Measurements from ENCODE around the gene TMEM259.
"Not testable (repeated sequence)": the region's sequence is repeated elsewhere in the genome, so short reads cannot be mapped to it uniquely, and the experiment has no call there.

The TMEM259 gene

GRCh38 chr19:1038978-1039645 lies 18.2 kb upstream of the TMEM259 start:
- DNase-seq = no peak

GRCh38 chr19:1037621-1038064 lies 16.7 kb upstream of the TMEM259 start:
- DNase-seq = no peak

DNA sequence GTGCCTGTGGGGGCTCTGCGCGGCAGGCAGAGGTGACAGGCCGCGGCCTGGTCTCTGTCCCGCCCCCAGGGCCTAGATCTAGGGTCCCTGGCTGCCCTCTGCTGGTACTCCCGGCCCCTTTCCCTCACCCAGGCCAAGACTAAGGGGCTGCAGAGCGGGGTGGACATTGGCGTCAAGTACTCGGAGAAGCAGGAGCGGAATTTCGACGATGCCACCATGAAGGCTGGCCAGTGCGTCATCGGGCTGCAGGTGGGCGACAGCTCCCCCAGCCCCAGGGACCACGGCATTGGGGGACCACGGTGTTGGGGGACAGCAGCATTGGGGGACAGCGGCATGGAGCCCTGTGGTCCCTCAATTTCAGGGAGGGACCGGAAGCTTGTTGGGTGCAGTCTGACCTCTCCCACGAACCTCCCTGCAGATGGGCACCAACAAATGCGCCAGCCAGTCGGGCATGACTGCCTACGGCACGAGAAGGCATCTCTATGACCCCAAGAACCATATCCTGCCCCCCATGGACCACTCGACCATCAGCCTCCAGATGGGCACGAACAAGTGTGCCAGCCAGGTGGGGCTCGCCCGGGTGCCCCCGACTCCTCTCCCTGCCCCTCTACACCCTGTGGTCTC lies 15.2 kb upstream of the TMEM259 start:
- no peak for DNase-seq

DNA sequence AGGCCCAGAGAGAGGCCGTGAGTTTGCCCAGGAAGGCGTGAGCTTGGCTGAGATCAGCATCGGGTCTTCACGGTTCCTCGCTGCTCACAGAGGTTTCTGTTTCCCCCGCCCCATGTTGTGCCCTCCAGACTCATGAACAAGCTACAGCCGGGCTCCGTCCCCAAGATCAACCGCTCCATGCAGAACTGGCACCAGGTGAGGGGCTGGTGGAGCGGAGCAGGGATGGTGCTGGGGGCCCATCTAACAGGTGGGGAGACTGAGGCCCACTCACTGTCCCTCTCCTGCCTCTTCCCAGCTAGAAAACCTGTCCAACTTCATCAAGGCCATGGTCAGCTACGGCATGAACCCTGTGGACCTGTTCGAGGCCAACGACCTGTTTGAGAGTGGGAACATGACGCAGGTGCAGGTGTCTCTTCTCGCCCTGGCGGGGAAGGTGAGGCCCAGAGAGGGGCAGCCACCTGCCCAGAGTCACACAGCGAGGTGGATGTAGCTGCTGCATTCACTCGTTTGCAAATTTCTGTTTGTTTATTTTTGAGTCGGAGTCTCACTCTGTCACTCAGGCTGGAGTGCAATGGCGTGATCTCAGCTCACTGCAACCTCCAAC lies 11.4 kb upstream of the TMEM259 start:
- DNase-seq = no peak

GRCh38 chr19:1028062-1028926 lies 7.4 kb upstream of the TMEM259 start:
- peak; percentile 22 for DNase-seq

DNA sequence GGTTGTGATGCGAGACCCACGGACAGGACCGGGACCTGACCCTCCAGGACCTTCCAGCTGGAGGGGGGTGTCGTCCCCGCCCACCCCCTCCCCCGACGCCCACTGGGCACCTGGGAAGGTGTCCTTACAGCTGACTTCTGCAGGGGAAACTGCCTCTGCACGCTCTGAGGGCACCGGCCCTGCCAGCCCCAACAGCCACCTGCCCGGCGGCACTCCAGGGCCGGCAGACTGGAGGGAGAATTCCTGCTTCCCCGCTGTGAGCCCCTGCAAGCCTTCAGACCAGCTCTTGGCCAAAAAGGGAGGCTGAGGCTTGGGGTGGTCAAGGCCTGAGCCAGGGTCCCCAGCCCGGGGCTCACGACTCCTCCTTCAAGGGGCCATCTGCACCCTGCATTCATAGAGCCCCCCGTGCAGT lies 6.7 kb upstream of the TMEM259 start:
- DNase-seq = no peak

DNA sequence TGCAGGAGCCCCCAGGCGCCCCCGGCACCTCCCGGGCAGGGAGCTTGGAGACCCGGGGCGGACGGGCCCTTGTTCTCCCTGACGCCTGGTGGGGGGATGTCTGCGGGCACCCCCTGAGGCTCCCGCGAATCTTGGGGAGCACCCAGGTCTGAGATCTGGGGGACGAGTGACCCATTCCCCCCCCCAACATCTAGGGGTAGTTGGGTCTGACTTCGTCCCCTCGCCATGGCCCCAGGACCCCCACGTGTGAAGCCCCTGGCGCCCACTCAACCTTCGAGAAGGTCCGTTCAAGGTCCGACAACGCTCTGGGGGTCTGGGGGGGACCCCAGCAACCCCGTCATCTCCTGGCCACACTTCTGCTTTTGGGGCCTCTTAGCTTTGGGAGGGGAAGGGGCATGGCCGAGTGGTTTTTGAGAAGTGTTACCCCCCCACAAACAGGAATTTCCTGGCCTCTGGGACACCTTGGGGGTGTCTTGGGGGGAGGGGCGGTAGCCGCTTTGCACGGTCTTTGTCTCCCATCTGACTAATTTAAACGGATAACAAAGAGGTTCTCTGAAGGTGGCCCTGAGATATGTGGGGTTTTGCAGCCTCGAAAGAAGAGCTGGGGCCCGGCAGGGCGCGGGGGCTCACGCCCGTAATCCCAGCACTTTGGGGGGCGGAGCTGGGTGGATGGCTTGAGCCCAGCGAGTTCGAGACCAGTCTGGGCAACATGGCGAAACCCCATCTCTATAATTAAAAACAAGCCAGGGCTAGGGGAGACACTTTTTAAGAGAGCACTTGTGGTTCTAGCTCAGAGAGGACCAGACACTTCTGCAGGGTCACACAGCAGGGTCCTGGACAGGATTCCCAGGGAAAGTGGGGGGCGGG lies 6.1 kb upstream of the TMEM259 start:
- DNase-seq = peak; percentile 17

GRCh38 chr19:1025960-1026782 lies 5.2 kb upstream of the TMEM259 start, which contains the start of gene CNN2:
Gene CNN2 (plus strand): TSS chr19:1026608. CDS start chr19:1026662, 54 bp downstream.
- no peak for DNase-seq

GRCh38 chr19:1025080-1025479 lies 4.2 kb upstream of the TMEM259 start:
- not testable (repeated sequence) for DNase-seq

DNA sequence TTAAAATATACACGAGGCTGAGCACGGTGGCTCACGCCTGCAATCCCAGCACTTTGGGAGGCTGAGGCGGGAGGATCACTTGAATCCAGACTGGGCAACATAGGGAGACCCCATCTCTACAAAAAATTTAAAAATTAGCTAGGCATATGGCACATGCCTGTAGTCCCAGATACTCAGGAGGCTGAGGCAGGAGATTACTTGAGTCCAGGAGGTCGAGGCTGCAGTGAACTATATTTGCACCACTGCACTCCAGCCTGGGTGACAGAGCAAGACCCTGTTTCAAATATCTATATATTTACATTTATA lies 2.9 kb upstream of the TMEM259 start:
- not testable (repeated sequence) for DNase-seq

- DNase-seq = no peak
Observed at GRCh38 chr19:1019980-1020867, 699 bp downstream of the TMEM259 start.

DNA sequence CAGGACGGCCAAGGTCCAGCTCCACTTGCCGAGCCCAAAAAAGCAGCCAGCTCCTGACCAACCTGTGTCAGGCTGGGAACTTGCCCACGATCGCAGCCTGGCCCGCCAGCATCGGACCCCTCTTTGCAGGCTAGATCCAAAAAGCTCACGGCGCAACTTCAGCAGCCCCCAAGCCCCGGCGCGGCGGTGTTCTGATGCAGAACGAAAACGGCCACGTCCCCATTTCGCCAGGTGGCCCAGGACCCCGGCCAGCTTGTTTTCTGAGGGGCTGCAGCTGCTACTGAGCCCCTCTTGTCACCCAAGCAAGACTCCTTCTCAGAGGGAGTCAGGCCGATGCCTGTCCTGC lies 1.3 kb downstream of the TMEM259 start:
- DNase-seq = no peak

DNA sequence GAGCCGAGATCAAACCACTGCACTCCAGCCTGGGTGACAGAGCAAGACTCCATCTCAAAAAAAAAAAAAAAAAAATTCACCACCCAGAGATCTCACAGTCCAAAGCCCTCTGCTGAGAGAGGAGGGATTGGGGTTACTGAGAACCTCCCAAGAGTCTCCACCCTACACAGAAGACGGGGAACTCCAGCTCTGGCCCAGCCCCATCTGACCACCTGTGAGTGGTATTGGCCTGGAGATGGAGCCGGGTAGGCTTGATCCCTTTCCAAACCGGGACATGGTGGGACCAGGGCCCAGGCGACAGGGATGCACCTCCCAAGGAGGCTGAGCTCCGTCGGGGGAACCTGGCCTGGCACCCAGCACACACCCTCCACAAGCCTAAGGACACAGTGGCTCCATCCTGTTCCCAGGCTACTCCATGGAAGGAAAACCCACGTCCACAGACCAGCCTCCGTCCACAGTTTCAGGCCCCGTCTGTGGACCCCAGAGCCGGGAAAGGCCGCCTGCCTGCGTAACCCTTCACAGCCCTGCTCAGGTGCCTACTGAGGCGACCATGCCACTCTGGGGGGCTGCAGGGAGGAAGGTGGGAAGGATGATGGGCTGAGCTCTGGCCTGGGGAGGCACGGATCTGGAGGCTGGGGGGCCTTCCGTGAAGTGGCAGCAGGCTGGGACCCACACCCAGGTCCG lies 1.8 kb downstream of the TMEM259 start:
- no peak for DNase-seq

GRCh38 chr19:1018393-1018792 lies 2.5 kb downstream of the TMEM259 start:
- DNase-seq = no peak

- DNase-seq = no peak
Observed at GRCh38 chr19:1017906-1018305, 3.0 kb downstream of the TMEM259 start.

DNA sequence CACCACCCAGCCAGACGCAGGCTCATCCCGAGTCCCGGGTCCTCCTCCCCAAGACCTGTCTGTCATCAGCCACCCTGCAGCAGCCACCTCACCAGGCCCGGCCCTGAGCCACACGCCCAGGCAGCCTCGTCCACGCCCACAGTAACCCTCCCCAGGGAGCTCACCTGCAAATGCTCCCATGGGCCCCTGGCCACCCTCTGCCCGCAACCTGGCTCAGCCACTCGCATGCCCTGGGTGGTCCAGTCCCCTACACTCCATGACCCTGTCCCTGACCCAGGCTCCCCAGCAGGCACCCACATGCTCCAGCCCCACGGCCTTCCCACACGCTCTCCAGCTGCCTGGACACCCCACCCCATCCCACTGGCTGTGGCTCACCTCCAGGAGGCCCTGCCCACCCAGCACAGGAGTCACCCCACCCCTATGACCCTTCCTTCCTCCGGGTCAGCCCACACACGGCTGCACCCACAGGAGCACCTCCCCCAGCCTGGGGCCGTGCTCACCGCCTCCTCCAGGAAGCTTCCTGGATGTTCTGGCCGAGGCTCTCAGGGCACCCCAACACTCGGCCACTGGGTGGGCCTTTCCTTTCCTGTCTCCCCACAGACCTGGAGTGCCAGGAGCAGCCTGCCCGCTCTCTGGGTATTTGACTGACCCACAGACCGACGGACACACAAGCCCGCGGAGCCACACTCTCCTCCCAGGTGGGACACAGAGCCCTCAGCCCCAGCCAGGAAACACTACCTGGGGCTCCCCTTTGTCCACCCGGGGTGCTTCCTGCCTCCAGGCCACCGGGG lies 3.6 kb downstream of the TMEM259 start:
- no peak for DNase-seq

DNA sequence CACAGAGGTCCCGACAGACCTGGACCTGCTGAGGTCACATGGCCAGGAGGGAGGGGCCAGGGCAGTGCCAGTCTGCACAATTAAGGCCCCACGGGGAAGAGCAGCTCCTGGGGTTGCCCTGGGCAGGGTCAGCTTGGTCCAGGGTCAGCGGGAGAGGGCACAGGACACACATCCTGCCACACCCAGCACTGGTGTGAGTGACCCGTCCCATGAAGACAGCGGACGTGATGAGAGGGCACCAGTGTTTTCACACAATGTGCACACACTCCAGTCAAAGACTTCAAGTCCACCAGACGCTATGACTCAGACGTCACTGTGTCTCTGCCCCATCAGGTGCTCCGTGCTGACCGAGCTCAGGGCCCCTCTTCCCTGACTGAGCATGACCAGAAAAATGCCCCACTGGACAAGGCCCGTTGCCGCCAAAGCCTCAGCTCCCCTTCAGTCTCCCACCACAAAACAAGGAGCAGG lies 4.2 kb downstream of the TMEM259 start:
- no peak for DNase-seq

DNA sequence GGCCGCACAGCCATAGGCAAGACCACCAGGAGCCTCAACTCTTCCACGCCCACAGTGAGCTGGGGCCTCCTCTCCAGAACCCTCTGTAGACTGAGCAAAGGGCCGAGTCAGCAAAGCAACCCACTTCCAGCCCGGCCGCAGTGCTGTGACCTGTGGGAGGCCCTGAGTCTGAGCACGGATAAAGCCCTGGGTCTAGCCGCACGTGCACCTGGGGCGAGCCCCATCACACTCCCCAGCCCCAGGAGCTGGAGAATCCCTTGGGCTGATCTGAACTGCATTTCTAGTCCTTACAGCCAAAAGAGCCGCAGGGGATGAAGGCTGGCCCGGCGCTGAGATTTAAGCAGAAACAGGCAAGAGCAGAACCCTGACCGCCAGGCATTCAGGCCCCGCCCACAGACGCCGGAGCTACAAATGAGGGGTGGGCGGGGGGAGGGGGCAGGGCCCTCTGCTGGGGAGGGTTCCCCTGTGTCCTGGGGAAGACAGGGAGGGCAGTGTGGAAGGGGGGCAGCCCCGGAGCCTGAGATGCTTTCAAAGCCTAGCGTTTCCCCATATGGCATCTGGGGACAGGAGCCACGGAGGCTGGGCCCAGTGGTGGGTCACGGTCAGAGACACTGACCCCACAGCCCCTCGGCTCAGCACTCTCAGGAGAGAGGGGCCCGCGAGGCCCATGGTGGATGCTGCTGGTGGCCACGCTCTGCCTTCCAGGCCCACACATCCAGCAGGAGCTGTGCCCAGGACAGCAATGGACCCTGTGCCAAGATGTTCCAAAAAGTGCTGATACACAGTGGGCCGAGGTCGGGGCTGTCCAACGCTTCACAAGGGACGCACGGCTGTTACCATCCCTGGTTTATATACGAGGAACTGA lies 4.9 kb downstream of the TMEM259 start:
- no peak for DNase-seq
